Femur (tissue), 1 donor: ENCODE data around the gene SORCS1.

Experiments used
- DNase-seq: peaks from one replicate; pipeline ENCODE4 v3.0.0-alpha.2; 2017

SORCS1 gene

GRCh38 chr10:107163881-107164861 is at the start of gene SORCS1:
TSS of gene SORCS1 (minus strand) at chr10:107164706.
- peak; percentile 31 for DNase-seq

DNA sequence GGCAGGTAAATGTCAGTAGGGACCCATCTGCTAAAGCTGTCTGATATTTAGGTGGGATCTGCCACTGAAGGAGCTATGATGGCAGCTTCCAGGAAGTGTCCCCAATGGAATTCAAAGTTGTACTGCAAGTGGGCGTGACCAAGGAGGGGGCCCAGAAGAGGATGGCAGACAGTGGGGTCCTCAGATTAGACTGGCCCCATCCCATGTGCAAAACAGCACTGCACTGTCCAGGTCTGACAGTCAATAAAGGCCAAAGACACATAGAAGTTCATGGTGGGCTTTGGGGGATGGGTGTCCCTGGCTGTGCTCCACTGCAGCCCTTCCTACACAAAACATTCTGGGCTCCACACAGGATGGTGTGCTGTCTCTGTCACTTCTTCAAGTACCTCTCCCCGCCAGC is 49.8 kb upstream of the SORCS1 start:
- no peak for DNase-seq

- no peak for DNase-seq
Measured at GRCh38 chr10:107213861-107214260, 49.4 kb upstream of the SORCS1 start.

DNA sequence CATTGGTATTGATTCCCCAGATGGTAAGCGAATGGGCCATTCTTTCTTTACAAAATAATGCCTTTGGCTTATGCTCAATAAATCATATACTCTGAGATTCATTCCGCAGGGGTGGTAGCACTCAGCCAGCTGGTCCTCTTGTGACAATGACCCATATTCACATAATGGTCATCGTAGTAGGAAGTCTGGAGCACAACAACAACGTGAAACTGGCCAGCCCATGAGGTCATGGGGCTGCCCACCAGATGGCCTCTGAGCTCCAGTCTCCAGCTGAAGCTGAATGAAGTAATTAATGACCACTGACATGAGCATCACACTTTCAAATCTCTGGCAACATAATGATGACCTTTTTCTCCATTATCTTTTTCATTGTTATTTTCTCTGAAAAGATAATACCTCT is 42.3 kb upstream of the SORCS1 start:
- DNase-seq = no peak

DNA sequence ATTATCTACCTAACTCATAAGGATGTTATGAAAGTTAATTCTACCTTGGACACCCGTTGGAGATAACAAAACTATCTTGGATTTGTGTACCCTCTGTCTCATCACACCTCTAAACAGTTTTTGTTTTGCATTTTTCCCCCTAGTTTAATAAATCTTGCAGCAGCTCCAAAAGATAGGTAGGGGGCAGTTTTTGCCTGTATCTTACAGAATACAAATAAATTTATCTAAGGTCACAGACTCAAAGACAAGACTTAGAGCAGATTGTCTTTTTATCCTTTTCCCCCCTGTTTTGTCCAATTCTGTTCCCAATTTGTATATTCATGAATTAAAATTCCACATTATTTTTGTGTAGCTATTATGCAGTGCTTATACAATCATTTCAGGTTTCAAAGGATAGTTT is 5.0 kb upstream of the SORCS1 start:
- DNase-seq = no peak

DNA sequence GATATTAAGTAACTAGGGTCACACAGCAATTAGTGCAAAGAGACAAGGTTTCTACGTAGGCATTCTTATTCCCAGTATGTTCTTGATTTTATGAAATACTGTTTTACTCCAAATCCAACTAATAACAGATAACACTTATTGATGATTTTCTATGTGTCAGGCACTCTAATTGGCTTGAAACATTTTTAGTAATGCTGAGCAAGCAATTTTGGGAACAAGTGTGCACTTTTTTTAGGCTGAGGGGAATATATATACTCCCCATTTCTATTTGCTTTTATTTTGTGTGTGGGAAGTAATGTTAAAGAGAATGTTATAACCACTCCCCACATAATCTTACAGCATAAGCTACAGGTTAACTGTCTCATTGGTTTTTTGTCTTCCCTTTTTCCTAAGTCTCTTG is 4.2 kb upstream of the SORCS1 start:
- no peak for DNase-seq

DNA sequence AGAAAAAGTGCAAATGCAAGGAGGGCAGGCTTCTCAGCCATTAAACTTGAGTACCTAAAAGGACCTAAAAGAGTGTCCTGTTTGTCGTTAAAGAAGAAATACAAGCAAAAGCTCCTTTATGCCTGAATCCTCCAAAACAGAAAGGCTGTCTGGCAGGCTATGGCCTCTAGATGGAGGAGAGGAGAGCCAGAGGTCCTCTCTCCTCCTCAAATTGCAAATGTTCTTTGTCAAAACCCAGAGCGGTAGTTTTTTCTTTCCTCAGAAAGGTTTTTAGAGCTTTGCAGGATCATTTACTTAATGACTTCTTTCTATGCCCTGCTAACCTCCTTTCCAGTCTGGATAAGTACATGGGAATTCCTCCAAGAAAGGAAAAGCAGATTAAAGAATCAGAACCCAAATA is 1.9 kb upstream of the SORCS1 start:
- DNase-seq = no peak

DNA sequence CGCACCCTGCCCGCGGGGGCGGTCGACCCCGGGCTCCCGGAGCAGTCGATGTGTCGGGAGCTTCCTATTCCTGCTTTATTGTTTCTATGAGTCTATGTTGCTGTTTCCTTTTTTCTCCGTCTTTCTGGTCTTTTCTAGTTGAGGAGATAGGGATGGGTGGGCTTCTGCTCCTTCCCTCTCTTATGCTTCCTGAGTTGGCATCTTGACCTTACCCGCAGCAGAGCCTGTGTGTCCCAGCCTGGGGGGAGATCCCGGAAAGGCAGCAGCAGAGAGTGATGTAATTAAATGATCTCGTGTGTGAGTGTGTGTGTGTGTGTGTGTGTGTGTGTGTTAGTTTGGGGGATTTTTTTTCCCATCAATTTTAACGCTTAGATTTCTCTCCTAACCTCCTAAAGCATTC is 486 bp upstream of the SORCS1 start:
- no peak for DNase-seq

GRCh38 chr10:107163076-107163855 is 1.2 kb downstream of the SORCS1 start:
- DNase-seq = no peak

GRCh38 chr10:107160866-107161265 is 3.6 kb downstream of the SORCS1 start:
- no peak for DNase-seq

GRCh38 chr10:107159871-107160270 is 4.6 kb downstream of the SORCS1 start:
- no peak for DNase-seq

DNA sequence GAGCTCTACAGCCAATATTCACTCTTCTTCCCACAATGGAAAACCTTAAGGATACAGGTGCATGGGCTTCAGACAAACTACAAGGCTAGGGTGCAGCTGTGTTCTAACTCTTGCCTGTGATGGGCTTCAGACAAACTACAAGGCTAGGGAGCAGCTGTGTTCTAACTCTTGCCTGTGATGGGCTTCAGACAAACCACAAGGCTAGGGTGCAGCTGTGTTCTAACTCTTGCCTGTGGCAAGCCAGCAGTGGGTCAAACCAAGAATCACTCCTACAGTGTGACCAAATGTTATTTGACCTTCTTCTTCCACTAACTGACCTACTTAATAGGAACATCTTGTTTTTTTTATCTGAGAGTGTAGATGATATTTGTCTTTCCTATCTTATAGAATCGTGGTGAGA is 7.4 kb downstream of the SORCS1 start:
- no peak for DNase-seq

DNA sequence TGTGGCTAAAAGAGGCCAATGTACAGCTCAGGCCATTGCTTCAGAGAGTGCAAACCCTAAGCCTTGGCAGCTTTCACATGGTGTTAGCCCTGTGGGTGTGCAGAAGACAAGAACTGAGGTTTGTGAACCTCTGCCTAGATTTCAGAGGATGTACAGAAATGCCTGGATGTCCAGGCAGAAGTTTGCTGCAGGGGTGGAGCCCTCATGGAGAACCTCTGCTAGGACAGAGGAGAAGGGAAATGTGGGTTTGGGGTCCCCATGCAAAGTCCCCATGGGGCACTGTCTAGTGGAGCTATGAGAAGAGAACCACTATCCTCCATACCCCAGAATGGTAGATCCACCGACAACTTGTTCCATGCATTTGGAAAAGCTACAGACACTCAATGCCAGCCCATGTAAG is 12.4 kb downstream of the SORCS1 start:
- DNase-seq = no peak

GRCh38 chr10:107148906-107149305 is 15.6 kb downstream of the SORCS1 start:
- no peak for DNase-seq

DNA sequence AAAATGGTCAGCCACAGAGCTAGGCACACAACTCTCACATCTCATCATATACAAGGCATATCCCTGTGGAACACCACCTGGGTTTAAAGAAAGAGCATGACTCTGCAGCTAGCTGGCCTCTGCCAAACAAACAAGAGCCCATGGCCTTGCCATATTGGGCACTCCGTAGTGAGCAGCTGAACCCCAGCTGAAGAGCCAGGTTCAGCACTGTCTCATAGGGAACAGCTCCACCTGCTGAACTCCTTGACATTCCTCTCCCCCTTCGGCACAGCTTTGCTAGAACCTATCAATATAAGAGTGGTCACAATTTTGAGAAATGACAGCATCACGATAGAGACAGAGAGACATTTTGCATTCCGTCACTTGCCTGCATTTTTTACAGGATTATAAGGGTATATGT is 20.0 kb downstream of the SORCS1 start:
- no peak for DNase-seq

GRCh38 chr10:107141524-107142061 is 22.9 kb downstream of the SORCS1 start:
- DNase-seq = no peak

DNA sequence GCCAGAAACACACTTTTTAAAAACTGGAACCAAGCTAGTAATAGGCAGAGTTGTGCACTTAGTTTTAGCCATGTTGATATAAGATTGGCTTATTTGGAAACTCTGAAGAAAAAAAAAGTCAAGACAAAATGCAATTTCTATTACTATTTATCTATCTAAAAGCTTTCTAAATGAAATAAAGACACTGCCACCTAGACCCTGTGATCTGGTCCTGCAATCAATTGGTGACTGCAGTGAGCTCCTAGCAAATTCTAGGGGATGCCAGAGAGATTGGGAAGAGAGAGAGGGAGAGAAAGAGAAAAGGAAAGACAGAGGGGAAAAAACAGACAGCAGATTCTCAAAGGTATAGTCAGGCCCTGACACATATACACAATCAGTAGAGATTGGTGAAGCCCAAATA is 25.3 kb downstream of the SORCS1 start:
- no peak for DNase-seq

DNA sequence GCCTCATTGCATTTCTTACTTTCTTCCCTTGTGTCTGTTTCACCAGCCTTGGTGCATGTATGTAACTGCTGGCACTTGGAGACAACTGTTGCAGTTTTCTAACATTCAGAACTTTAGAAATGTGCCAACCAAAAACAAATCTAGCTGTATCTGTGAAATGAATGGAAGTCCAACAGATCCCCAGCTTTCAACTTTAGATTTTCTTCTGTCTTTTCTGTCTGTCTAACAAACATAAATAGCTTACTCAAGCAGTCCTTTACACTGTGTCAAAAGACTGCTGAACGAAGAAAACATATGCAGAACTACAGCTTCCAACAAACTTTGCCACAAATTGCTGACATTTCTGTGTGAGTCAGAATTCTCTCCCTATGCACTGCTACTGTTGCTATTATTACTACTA is 30.9 kb downstream of the SORCS1 start:
- DNase-seq = no peak

- no peak for DNase-seq
Measured at GRCh38 chr10:107129000-107129399, 35.5 kb downstream of the SORCS1 start.

DNA sequence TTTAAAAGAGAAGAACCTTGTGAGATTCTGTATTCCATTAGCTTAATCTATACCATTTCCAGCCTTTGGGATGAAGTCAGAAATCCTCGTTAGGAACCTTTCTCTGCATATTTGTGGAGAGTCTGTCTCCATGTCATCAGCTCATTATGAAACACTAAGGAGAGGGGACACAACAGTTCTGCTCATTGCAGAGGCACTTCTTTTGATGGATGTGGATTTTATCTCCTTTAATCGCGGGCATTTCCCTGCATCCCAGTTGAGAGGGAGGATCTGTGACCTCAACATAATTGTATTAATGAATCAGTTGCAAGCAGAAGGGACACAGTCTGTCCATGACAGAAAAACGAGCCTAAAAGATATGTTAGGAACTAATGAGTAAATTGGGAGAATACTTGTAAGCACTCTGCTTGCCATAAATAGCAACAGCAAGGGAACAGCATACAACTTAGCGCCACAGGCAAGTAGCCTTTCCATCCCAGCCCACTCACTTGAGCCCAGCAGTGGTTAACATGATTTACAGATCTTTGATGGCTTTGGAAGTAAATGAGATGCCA is 37.9 kb downstream of the SORCS1 start:
- DNase-seq = no peak

- no peak for DNase-seq
Measured at GRCh38 chr10:107122703-107123102, 41.8 kb downstream of the SORCS1 start.

- DNase-seq = no peak
Measured at GRCh38 chr10:107118866-107119265, 45.6 kb downstream of the SORCS1 start.

GRCh38 chr10:107104026-107104652 is 60.4 kb downstream of the SORCS1 start:
- DNase-seq = no peak
